GM23338 (cell line): Measurements from ENCODE around the gene RNF166. TPM values are rescaled to one million over a fixed set of nuclear protein-coding genes. Genes with fewer than 3 reads are reported as not detected.

Experiments used
- ATAC-seq: fragments of 200-7000 bp; cut with Tn5 transposase; 3 replicates; pipeline ENCODE4 v1.9.1; 2020
- DNase-seq: peaks from one replicate; pipeline ENCODE4 v3.0.0-alpha.2; 2015; ENCODE audit warnings: low spot score
- H2AFZ ChIP-seq: fragments of 200-600 bp; sonication (generic); 2 replicates; pipeline ENCODE4 v1.8.0; 2016; ENCODE audit warnings: antibody characterized with exemption, mild to moderate bottlenecking, moderate library complexity
- H3F3A ChIP-seq: fragments of 200-600 bp; sonication (generic); replicated peaks from 2 replicates; pipeline ENCODE4 v1.8.0; 2017; ENCODE audit warnings: antibody characterized with exemption, mixed run types, low read depth
- H3K27ac ChIP-seq: fragments of 200-600 bp; sonication (generic); 2 replicates; pipeline ENCODE4 v1.6.1; 2016; ENCODE audit warnings: low read depth
- H3K27me3 ChIP-seq: fragments of 200-600 bp; sonication (generic); 2 replicates; pipeline ENCODE4 v1.8.0; 2016; ENCODE audit warnings: mild to moderate bottlenecking, mixed run types, moderate library complexity; ENCODE audit not compliant: insufficient read depth
- H3K36me3 ChIP-seq: fragments of 200-600 bp; sonication (generic); 2 replicates; pipeline ENCODE4 v1.8.0; 2016; ENCODE audit warnings: mild to moderate bottlenecking; ENCODE audit not compliant: insufficient read depth
- H3K4me1 ChIP-seq: fragments of 200-600 bp; sonication (generic); 2 replicates; pipeline ENCODE4 v1.8.0; 2016; ENCODE audit warnings: mild to moderate bottlenecking, moderate library complexity; ENCODE audit not compliant: insufficient read depth
- H3K4me2 ChIP-seq: fragments of 200-600 bp; sonication (generic); 2 replicates; pipeline ENCODE4 v1.7.1; 2017; ENCODE audit warnings: mixed run types
- H3K4me3 ChIP-seq: fragments of 200-600 bp; sonication (generic); 2 replicates; pipeline ENCODE4 v1.6.1; 2016; ENCODE audit warnings: mixed run types
- H3K79me2 ChIP-seq: fragments of 200-600 bp; sonication (generic); replicated peaks from 2 replicates; pipeline ENCODE4 v1.8.0; 2017; ENCODE audit warnings: mild to moderate bottlenecking; ENCODE audit not compliant: insufficient read depth
- H3K9me2 ChIP-seq: fragments of 200-600 bp; sonication (generic); 2 replicates; pipeline ENCODE4 v1.8.0; 2017; ENCODE audit not compliant: insufficient read depth
- H4K20me1 ChIP-seq: fragments of 200-600 bp; sonication (generic); replicated peaks from 2 replicates; pipeline ENCODE4 v1.8.0; 2017; ENCODE audit warnings: mild to moderate bottlenecking; ENCODE audit not compliant: insufficient read depth
- H3K27ac Mint-ChIP-seq: 2 replicates; pipeline ENCODE4 v1.8.0; 2020; ENCODE audit warnings: inconsistent platforms, mild to moderate bottlenecking, moderate library complexity, mixed read lengths
- H3K27me3 Mint-ChIP-seq: 3 replicates; pipeline ENCODE4 v1.8.0; 2022; ENCODE audit warnings: low read depth, mild to moderate bottlenecking, moderate library complexity, mixed read lengths, inconsistent platforms; ENCODE audit not compliant: insufficient read depth, poor library complexity
- H3K36me3 Mint-ChIP-seq: 3 replicates; pipeline ENCODE4 v1.8.0; 2021; ENCODE audit warnings: low read depth, mild to moderate bottlenecking, inconsistent platforms, moderate library complexity, mixed read lengths
- H3K4me1 Mint-ChIP-seq: 3 replicates; pipeline ENCODE4 v1.8.0; 2020; ENCODE audit warnings: mild to moderate bottlenecking, inconsistent platforms, mixed read lengths
- H3K4me3 Mint-ChIP-seq: 3 replicates; pipeline ENCODE4 v1.8.0; 2021; ENCODE audit warnings: moderate library complexity, mild to moderate bottlenecking, inconsistent platforms, mixed read lengths
- H3K9me3 Mint-ChIP-seq: 3 replicates; pipeline ENCODE4 v1.8.0; 2020; ENCODE audit warnings: moderate library complexity, mild to moderate bottlenecking, inconsistent platforms, mixed read lengths
- CREB1 ChIP-seq: fragments of 250-450 bp; sonication (Bioruptor Pico); IDR thresholded peaks from 2 replicates; pipeline ENCODE4 v1.5.0; 2020; ENCODE audit warnings: low read depth, mild to moderate bottlenecking, moderate library complexity
- CTCF ChIP-seq, 2 experiments: fragments of 200-600 bp in 1 of 2; sonication (generic) in 1 of 2; conservative IDR thresholded peaks; 2 replicates each; pipeline versions ENCODE4 v1.5.1 to v1.6.1; 2016 to 2017; ENCODE audit warnings: antibody characterized with exemption in 2 of 2, low read depth in 2 of 2, mild to moderate bottlenecking in 2 of 2, moderate library complexity in 1 of 2
- EZH2phosphoT487 ChIP-seq: fragments of 200-600 bp; sonication (generic); IDR thresholded peaks from one replicate; pipeline ENCODE4 v1.8.1; 2018; ENCODE audit warnings: antibody characterized with exemption; ENCODE audit not compliant: unreplicated experiment
- JUNB ChIP-seq: IDR thresholded peaks from one replicate; pipeline ENCODE4 v1.6.1; 2016; ENCODE audit warnings: antibody characterized with exemption; ENCODE audit not compliant: unreplicated experiment
- NANOG ChIP-seq: IDR thresholded peaks from 2 replicates; pipeline ENCODE4 v1.6.1; 2016; ENCODE audit warnings: antibody characterized with exemption, borderline replicate concordance
- POLR2AphosphoS5 ChIP-seq: IDR thresholded peaks from 2 replicates; pipeline ENCODE4 v1.6.1; 2016; ENCODE audit warnings: antibody characterized with exemption, low read depth
- STAT1 ChIP-seq: IDR thresholded peaks from one replicate; pipeline ENCODE4 v1.6.1; 2016; ENCODE audit warnings: antibody characterized with exemption; ENCODE audit not compliant: unreplicated experiment
- ZNF114 ChIP-seq: fragments of 250-450 bp; sonication (Bioruptor Pico); IDR thresholded peaks from 2 replicates; pipeline ENCODE4 v1.5.0; 2020; ENCODE audit warnings: mild to moderate bottlenecking, moderate library complexity
- ZNF331 ChIP-seq: fragments of 250-450 bp; sonication (Bioruptor Pico); IDR thresholded peaks from 2 replicates; pipeline ENCODE4 v1.5.0; 2020; ENCODE audit warnings: low read depth, mild to moderate bottlenecking, moderate library complexity
- polyA plus RNA-seq: library from polyadenylated mRNA; unstranded; fragments of >200 nt; fragmentation: Nextera tagmentation; extraction: Ambion mirVana; gene quantifications from 2 replicates; pipeline ENCODE4 v1.2.1, GENCODE V29; 2016
- total RNA-seq: library from RNA; depleted of rRNA; stranded (reverse); fragments of >200 nt; shearing (Covaris generic); gene quantifications from 2 replicates; pipeline ENCODE4 v1.2.3, GENCODE V29; 2014
- TF ChIP-seq, protein P1 (sequence below): fragments of 250-450 bp; sonication (Bioruptor Pico); IDR thresholded peaks from 2 replicates; pipeline ENCODE4 v1.5.0; 2020; ENCODE audit warnings: mild to moderate bottlenecking, moderate library complexity
- TF ChIP-seq, protein P2 (sequence below): IDR thresholded peaks from one replicate; pipeline ENCODE4 v1.6.1; 2018; ENCODE audit warnings: antibody characterized with exemption; ENCODE audit not compliant: unreplicated experiment
- TF ChIP-seq, protein P3 (sequence below): IDR thresholded peaks from 2 replicates; pipeline ENCODE4 v1.6.1; 2016; ENCODE audit warnings: antibody characterized with exemption

Gene RNF166
- total and polyA plus RNA-seq, 2 experiments from 2014 or later = 24.9 to 43.4 TPM

DNA sequence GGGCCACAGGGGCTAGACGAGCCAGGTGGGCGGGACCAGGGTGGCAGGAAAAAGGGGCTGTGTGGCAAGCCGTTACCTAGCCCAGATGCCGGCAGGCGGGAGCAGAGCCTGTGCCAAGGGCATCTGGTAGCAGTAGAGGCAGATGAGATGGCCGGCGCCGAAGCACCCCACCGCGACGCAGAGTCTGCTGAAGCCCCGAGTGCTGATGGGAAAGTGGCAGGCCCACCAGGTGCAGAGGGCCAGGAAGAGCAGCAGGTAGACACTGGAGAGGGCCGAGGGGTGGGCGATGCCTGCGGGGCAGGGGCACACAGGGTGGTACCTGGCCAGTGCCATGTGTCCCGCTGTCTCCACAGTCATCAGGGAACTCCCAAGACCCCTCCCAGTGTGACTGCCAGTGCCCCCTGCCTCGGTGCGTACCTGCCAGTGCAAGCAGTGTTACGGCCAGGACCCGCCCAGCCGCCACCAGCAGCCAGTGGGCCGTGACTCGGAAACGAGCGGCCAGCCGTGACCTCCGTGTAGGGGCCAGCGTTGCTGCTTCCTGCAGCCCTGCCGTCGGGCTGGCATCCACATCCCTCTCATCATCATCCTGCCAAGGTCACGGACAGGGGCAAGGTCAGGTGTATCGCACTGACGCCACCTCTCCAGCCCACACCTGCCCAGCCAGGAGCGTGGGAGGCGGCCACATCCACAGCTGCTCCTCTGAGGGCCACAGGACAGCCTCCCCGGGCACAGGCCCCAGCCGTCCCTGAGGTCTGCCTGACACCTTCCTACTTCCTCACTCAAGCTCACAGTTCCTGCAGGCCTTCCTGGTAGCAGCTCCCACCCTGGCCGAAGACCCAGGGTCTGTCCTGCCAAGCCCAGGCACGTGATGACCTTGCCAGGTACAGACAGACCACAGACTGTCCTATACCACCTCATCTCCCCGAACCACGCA, 32.2 kb upstream of the RNF166 start:
- no peaks in the 10 kb centered on the region for H3K4me1 ChIP-seq
- H3K4me2 ChIP-seq = no peak overlapping the region
- H3K4me3 Mint-ChIP-seq = no peak overlapping the region

More for the DNA sequence above, 32.2 kb upstream of the RNF166 start:
- Histone ChIP-seq H2AFZ (no peak overlapping the region), H3K27me3 (no peaks in the 10 kb centered on the region), H3K27ac (no peak overlapping the region), H3K4me3 (no peak overlapping the region), H3K36me3 (no peaks in the 10 kb centered on the region; the same call in 1 of the 2 replicates), H3F3A (no peaks in the 10 kb centered on the region), H3K79me2 (no peaks in the 10 kb centered on the region), H3K9me2 (no peaks in the 10 kb centered on the region), H4K20me1 (no peaks in the 10 kb centered on the region)
- no peak for DNase-seq
- Mint-ChIP-seq H3K9me3 (no peaks in the 10 kb centered on the region), H3K27me3 (peaks cover 7% of the 10 kb centered on the region), H3K27ac (no peak overlapping the region), H3K36me3 (no peaks in the 10 kb centered on the region), H3K4me1 (no peaks in the 10 kb centered on the region)
- ATAC-seq = no peak
- TF ChIP-seq, protein P1, sequence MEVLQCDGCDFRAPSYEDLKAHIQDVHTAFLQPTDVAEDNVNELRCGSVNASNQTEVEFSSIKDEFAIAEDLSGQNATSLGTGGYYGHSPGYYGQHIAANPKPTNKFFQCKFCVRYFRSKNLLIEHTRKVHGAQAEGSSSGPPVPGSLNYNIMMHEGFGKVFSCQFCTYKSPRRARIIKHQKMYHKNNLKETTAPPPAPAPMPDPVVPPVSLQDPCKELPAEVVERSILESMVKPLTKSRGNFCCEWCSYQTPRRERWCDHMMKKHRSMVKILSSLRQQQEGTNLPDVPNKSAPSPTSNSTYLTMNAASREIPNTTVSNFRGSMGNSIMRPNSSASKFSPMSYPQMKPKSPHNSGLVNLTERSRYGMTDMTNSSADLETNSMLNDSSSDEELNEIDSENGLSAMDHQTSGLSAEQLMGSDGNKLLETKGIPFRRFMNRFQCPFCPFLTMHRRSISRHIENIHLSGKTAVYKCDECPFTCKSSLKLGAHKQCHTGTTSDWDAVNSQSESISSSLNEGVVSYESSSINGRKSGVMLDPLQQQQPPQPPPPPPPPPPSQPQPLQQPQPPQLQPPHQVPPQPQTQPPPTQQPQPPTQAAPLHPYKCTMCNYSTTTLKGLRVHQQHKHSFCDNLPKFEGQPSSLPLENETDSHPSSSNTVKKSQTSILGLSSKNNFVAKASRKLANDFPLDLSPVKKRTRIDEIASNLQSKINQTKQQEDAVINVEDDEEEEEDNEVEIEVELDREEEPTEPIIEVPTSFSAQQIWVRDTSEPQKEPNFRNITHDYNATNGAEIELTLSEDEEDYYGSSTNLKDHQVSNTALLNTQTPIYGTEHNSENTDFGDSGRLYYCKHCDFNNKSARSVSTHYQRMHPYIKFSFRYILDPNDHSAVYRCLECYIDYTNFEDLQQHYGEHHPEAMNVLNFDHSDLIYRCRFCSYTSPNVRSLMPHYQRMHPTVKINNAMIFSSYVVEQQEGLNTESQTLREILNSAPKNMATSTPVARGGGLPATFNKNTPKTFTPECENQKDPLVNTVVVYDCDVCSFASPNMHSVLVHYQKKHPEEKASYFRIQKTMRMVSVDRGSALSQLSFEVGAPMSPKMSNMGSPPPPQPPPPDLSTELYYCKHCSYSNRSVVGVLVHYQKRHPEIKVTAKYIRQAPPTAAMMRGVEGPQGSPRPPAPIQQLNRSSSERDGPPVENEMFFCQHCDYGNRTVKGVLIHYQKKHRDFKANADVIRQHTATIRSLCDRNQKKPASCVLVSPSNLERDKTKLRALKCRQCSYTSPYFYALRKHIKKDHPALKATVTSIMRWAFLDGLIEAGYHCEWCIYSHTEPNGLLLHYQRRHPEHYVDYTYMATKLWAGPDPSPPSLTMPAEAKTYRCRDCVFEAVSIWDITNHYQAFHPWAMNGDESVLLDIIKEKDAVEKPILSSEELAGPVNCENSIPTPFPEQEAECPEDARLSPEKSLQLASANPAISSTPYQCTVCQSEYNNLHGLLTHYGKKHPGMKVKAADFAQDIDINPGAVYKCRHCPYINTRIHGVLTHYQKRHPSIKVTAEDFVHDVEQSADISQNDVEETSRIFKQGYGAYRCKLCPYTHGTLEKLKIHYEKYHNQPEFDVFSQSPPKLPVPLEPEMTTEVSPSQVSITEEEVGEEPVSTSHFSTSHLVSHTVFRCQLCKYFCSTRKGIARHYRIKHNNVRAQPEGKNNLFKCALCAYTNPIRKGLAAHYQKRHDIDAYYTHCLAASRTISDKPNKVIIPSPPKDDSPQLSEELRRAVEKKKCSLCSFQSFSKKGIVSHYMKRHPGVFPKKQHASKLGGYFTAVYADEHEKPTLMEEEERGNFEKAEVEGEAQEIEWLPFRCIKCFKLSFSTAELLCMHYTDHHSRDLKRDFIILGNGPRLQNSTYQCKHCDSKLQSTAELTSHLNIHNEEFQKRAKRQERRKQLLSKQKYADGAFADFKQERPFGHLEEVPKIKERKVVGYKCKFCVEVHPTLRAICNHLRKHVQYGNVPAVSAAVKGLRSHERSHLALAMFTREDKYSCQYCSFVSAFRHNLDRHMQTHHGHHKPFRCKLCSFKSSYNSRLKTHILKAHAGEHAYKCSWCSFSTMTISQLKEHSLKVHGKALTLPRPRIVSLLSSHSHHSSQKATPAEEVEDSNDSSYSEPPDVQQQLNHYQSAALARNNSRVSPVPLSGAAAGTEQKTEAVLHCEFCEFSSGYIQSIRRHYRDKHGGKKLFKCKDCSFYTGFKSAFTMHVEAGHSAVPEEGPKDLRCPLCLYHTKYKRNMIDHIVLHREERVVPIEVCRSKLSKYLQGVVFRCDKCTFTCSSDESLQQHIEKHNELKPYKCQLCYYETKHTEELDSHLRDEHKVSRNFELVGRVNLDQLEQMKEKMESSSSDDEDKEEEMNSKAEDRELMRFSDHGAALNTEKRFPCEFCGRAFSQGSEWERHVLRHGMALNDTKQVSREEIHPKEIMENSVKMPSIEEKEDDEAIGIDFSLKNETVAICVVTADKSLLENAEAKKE = no peak
- TF ChIP-seq CREB1 (CRISPR knock-in tag) = no peak
- TF ChIP-seq POLR2AphosphoS5 = no peak
- TF ChIP-seq, protein P2, sequence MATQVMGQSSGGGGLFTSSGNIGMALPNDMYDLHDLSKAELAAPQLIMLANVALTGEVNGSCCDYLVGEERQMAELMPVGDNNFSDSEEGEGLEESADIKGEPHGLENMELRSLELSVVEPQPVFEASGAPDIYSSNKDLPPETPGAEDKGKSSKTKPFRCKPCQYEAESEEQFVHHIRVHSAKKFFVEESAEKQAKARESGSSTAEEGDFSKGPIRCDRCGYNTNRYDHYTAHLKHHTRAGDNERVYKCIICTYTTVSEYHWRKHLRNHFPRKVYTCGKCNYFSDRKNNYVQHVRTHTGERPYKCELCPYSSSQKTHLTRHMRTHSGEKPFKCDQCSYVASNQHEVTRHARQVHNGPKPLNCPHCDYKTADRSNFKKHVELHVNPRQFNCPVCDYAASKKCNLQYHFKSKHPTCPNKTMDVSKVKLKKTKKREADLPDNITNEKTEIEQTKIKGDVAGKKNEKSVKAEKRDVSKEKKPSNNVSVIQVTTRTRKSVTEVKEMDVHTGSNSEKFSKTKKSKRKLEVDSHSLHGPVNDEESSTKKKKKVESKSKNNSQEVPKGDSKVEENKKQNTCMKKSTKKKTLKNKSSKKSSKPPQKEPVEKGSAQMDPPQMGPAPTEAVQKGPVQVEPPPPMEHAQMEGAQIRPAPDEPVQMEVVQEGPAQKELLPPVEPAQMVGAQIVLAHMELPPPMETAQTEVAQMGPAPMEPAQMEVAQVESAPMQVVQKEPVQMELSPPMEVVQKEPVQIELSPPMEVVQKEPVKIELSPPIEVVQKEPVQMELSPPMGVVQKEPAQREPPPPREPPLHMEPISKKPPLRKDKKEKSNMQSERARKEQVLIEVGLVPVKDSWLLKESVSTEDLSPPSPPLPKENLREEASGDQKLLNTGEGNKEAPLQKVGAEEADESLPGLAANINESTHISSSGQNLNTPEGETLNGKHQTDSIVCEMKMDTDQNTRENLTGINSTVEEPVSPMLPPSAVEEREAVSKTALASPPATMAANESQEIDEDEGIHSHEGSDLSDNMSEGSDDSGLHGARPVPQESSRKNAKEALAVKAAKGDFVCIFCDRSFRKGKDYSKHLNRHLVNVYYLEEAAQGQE = no peak
- TF ChIP-seq STAT1 = no peak
- no peak for TF ChIP-seq EZH2phosphoT487
- TF ChIP-seq ZNF331 (CRISPR knock-in tag) = no peak
- no peak for TF ChIP-seq CTCF (conservative IDR thresholded peaks at IDR 0.05; ENCODE audit: low read depth in 2 of 2)
- no peak for TF ChIP-seq JUNB
- TF ChIP-seq, protein P3, sequence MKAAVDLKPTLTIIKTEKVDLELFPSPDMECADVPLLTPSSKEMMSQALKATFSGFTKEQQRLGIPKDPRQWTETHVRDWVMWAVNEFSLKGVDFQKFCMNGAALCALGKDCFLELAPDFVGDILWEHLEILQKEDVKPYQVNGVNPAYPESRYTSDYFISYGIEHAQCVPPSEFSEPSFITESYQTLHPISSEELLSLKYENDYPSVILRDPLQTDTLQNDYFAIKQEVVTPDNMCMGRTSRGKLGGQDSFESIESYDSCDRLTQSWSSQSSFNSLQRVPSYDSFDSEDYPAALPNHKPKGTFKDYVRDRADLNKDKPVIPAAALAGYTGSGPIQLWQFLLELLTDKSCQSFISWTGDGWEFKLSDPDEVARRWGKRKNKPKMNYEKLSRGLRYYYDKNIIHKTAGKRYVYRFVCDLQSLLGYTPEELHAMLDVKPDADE = no peak
- no peak for TF ChIP-seq ZNF114 (CRISPR knock-in tag)
- no peak for TF ChIP-seq NANOG
